Stimulated activated naive CD8-positive, alpha-beta T cell treated with anti-CD3 and anti-CD28 coated beads, Interleukin-15, Interleukin-2, amounts not matched to agents 100 ng/mL and 50 ng/mL, for 24 hours (primary cell): Measurements from ENCODE around the gene CD300LD.
"Not testable (repeated sequence)": the region's sequence is repeated elsewhere in the genome, so short reads cannot be mapped to it uniquely, and the experiment has no call there.

ENCODE experiments used
- H3K27ac Mint-ChIP-seq: one replicate; pipeline ENCODE4 v1.8.0; 2021; ENCODE audit warnings: mild to moderate bottlenecking, mixed read lengths
- H3K27me3 Mint-ChIP-seq: one replicate; pipeline ENCODE4 v1.8.0; 2021; ENCODE audit warnings: mixed read lengths
- H3K36me3 Mint-ChIP-seq: one replicate; pipeline ENCODE4 v1.8.0; 2021; ENCODE audit warnings: low read depth, mixed read lengths
- H3K4me1 Mint-ChIP-seq: one replicate; pipeline ENCODE4 v1.8.0; 2021; ENCODE audit warnings: low read depth, mixed read lengths
- H3K4me3 Mint-ChIP-seq: one replicate; pipeline ENCODE4 v1.8.0; 2021; ENCODE audit warnings: mild to moderate bottlenecking, mixed read lengths
- H3K9me3 Mint-ChIP-seq: one replicate; pipeline ENCODE4 v1.8.0; 2021; ENCODE audit warnings: mixed read lengths

Gene CD300LD

GRCh38 chr17:74569020-74570003, 22.8 kb downstream of the CD300LD start:
- no peak overlapping the region for H3K4me3 Mint-ChIP-seq
- no peak overlapping the region for H3K27ac Mint-ChIP-seq
- H3K4me1 Mint-ChIP-seq = peaks cover 16% of the 10 kb centered on the region
- H3K9me3 Mint-ChIP-seq = no peaks in the 10 kb centered on the region
- H3K27me3 Mint-ChIP-seq = peaks cover 48% of the 10 kb centered on the region
- no peaks in the 10 kb centered on the region for H3K36me3 Mint-ChIP-seq

GRCh38 chr17:74568106-74568873, 23.8 kb downstream of the CD300LD start:
- H3K36me3 Mint-ChIP-seq = no peaks in the 10 kb centered on the region
- H3K27me3 Mint-ChIP-seq = peaks cover 47% of the 10 kb centered on the region
- no peak overlapping the region for H3K4me3 Mint-ChIP-seq
- no peaks in the 10 kb centered on the region for H3K9me3 Mint-ChIP-seq
- H3K4me1 Mint-ChIP-seq = peaks cover 16% of the 10 kb centered on the region
- H3K27ac Mint-ChIP-seq = no peak overlapping the region

GRCh38 chr17:74567397-74567796, 24.7 kb downstream of the CD300LD start, which contains the start of gene CD300H:
Gene CD300H (minus strand): TSS chr17:74567509.
- H3K4me3 Mint-ChIP-seq = no peak within 1 kb of the TSS
- no peaks in the 10 kb centered on the region for H3K9me3 Mint-ChIP-seq
- peaks cover 44% of the 10 kb centered on the region for H3K27me3 Mint-ChIP-seq
- H3K36me3 Mint-ChIP-seq = no peaks in the 10 kb centered on the region
- peak within 1 kb of the TSS; percentile 6 for H3K27ac Mint-ChIP-seq
- H3K4me1 Mint-ChIP-seq = peaks cover 16% of the 10 kb centered on the region

GRCh38 chr17:74566132-74566753, 25.8 kb downstream of the CD300LD start:
- H3K4me3 Mint-ChIP-seq = no peak overlapping the region
- peaks cover 20% of the 10 kb centered on the region for H3K4me1 Mint-ChIP-seq
- H3K9me3 Mint-ChIP-seq = no peaks in the 10 kb centered on the region
- H3K27ac Mint-ChIP-seq = no peak overlapping the region
- no peaks in the 10 kb centered on the region for H3K36me3 Mint-ChIP-seq
- peaks cover 40% of the 10 kb centered on the region for H3K27me3 Mint-ChIP-seq

- Mint-ChIP-seq H3K27ac (no peak overlapping the region), H3K9me3 (no peaks in the 10 kb centered on the region), H3K36me3 (no peaks in the 10 kb centered on the region), H3K4me3 (no peak overlapping the region), H3K4me1 (peaks cover 20% of the 10 kb centered on the region), H3K27me3 (peaks cover 31% of the 10 kb centered on the region)
These were observed 27.0 kb downstream of the CD300LD start for GRCh38 chr17:74565126-74565525.

GRCh38 chr17:74563358-74563757, 28.7 kb downstream of the CD300LD start:
- Mint-ChIP-seq H3K4me3 (no peak overlapping the region), H3K4me1 (peaks cover 18% of the 10 kb centered on the region), H3K27ac (peak overlapping the region; percentile 50), H3K9me3 (no peaks in the 10 kb centered on the region), H3K27me3 (peaks cover 17% of the 10 kb centered on the region), H3K36me3 (no peaks in the 10 kb centered on the region)

GRCh38 chr17:74561586-74561985, 30.5 kb downstream of the CD300LD start:
- no peaks in the 10 kb centered on the region for H3K36me3 Mint-ChIP-seq

GRCh38 chr17:74558882-74559519, 33.1 kb downstream of the CD300LD start:
- Mint-ChIP-seq H3K9me3 (peaks cover 7% of the 10 kb centered on the region), H3K4me1 (peaks cover 21% of the 10 kb centered on the region), H3K27me3 (no peaks in the 10 kb centered on the region), H3K27ac (no peak overlapping the region), H3K36me3 (no peaks in the 10 kb centered on the region), H3K4me3 (no peak overlapping the region)

More at GRCh38 chr17:74561586-74561985, 30.5 kb downstream of the CD300LD start:
- Mint-ChIP-seq H3K27ac (no peak overlapping the region), H3K27me3 (peaks cover 4% of the 10 kb centered on the region), H3K4me3 (no peak overlapping the region), H3K4me1 (peaks cover 21% of the 10 kb centered on the region), H3K9me3 (peaks cover 1% of the 10 kb centered on the region)

GRCh38 chr17:74558402-74558801, 33.7 kb downstream of the CD300LD start:
- H3K4me1 Mint-ChIP-seq = peaks cover 21% of the 10 kb centered on the region
- H3K9me3 Mint-ChIP-seq, H3K36me3 Mint-ChIP-seq, H3K4me3 Mint-ChIP-seq, H3K27me3 Mint-ChIP-seq: not testable (repeated sequence)
- peak overlapping the region; percentile 24 for H3K27ac Mint-ChIP-seq

- Mint-ChIP-seq H3K27ac (no peak overlapping the region), H3K27me3 (no peaks in the 10 kb centered on the region), H3K4me3 (no peak overlapping the region), H3K4me1 (peaks cover 17% of the 10 kb centered on the region), H3K9me3 (peaks cover 7% of the 10 kb centered on the region), H3K36me3 (no peaks in the 10 kb centered on the region)
These were observed 36.6 kb downstream of the CD300LD start for GRCh38 chr17:74555427-74555940.

GRCh38 chr17:74554909-74555308, 37.2 kb downstream of the CD300LD start:
- H3K27ac Mint-ChIP-seq = no peak overlapping the region
- H3K9me3 Mint-ChIP-seq = peaks cover 7% of the 10 kb centered on the region
- no peaks in the 10 kb centered on the region for H3K27me3 Mint-ChIP-seq
- H3K36me3 Mint-ChIP-seq = no peaks in the 10 kb centered on the region
- no peak overlapping the region for H3K4me3 Mint-ChIP-seq
- peaks cover 17% of the 10 kb centered on the region for H3K4me1 Mint-ChIP-seq

- no peak overlapping the region for H3K4me3 Mint-ChIP-seq
These were observed 40.0 kb downstream of the CD300LD start for GRCh38 chr17:74552037-74552436.

GRCh38 chr17:74550602-74551001, 41.5 kb downstream of the CD300LD start:
- Mint-ChIP-seq H3K36me3 (no peaks in the 10 kb centered on the region), H3K4me3 (no peak overlapping the region), H3K27me3 (peaks cover 3% of the 10 kb centered on the region), H3K27ac (no peak overlapping the region), H3K4me1 (peaks cover 7% of the 10 kb centered on the region), H3K9me3 (no peaks in the 10 kb centered on the region)

More at GRCh38 chr17:74552037-74552436, 40.0 kb downstream of the CD300LD start:
- no peak overlapping the region for H3K27ac Mint-ChIP-seq
- no peaks in the 10 kb centered on the region for H3K36me3 Mint-ChIP-seq
- peaks cover 3% of the 10 kb centered on the region for H3K27me3 Mint-ChIP-seq
- peaks cover 7% of the 10 kb centered on the region for H3K4me1 Mint-ChIP-seq
- peaks cover 7% of the 10 kb centered on the region for H3K9me3 Mint-ChIP-seq

GRCh38 chr17:74549343-74549742, 42.7 kb downstream of the CD300LD start:
- H3K9me3 Mint-ChIP-seq = no peaks in the 10 kb centered on the region
- peaks cover 3% of the 10 kb centered on the region for H3K27me3 Mint-ChIP-seq
- no peaks in the 10 kb centered on the region for H3K36me3 Mint-ChIP-seq
- H3K27ac Mint-ChIP-seq = no peak overlapping the region
- no peak overlapping the region for H3K4me3 Mint-ChIP-seq
- peaks cover 7% of the 10 kb centered on the region for H3K4me1 Mint-ChIP-seq
